HepG2 (cell line): ENCODE measurements around the gene TRNT1. TPM values are rescaled to one million over a fixed set of nuclear protein-coding genes. Genes with fewer than 3 reads are reported as not detected.

Experiments
- ATAC-seq: fragments of 200-7000 bp; cut with Tn5 transposase; 3 replicates; pipeline ENCODE4 v1.9.1; 2020; ENCODE audit warnings: mild to moderate bottlenecking, moderate library complexity
- BruUV-seq: library from RNA; stranded (reverse); fragments of 400-500 nt; replicated peaks from 2 replicates; lab custom pipeline; 2021; lab: Mats Ljungman, UMichigan
- CTCF ChIA-PET: fragments of 300-600 bp; formaldehyde crosslinking; extraction: SDS; loops from one replicate; lab custom pipeline; 2021; ENCODE audit warnings: low total read pairs, inconsistent platforms, low intra/inter-chr PET ratio; lab: Yijun Ruan, JAX
- POLR2A ChIA-PET: fragments of 350-600 bp; sonication (Branson Sonifier 250); formaldehyde crosslinking; loops from one replicate; lab custom pipeline; 2020; ENCODE audit warnings: antibody characterized with exemption, inconsistent platforms; lab: Yijun Ruan, JAX
- DNase-seq: peaks from one replicate; pipeline ENCODE4 v3.0.0-alpha.2; 2015; ENCODE audit warnings: low spot score
- FAIRE-seq: peaks from 3 replicates; lab custom pipeline; 2011; peaks lifted over from hg19 to GRCh38; lab: Jason Lieb, UNC
- H2AFZ ChIP-seq: one replicate; pipeline ENCODE4 v1.6.1; 2011; ENCODE audit warnings: low read length, inconsistent platforms
- H3K27ac ChIP-seq: fragments of 300-600 bp; 3 replicates; pipeline ENCODE4 v1.8.0; 2011; ENCODE audit warnings: mixed run types, mild to moderate bottlenecking, mixed read lengths, low read length, inconsistent platforms; ENCODE audit not compliant: insufficient read depth; ENCODE audit errors: extremely low read length
- H3K27me3 ChIP-seq, 2 experiments: fragments of 200-600 bp in 1 of 2; 2 replicates in 1 of 2; 3 replicates in 1 of 2; pipeline versions ENCODE4 v1.6.0 to v1.8.0; 2011; ENCODE audit warnings: low read length in 2 of 2, mild to moderate bottlenecking in 2 of 2, moderate library complexity in 2 of 2, inconsistent platforms in 1 of 2; ENCODE audit not compliant: insufficient read depth in 2 of 2, control insufficient read depth in 1 of 2
- H3K36me3 ChIP-seq, 2 experiments: fragments of 200-600 bp in 1 of 2; replicated peaks in 1 of 2; 2 replicates in 1 of 2; 3 replicates in 1 of 2; pipeline versions ENCODE4 v1.5.1 to v1.8.0; 2011; ENCODE audit warnings: low read length in 2 of 2, inconsistent platforms in 1 of 2; ENCODE audit not compliant: insufficient read depth in 2 of 2, control insufficient read depth in 1 of 2
- H3K4me1 ChIP-seq: 2 replicates; pipeline ENCODE4 v1.5.1; 2012; ENCODE audit warnings: low read length, inconsistent platforms; ENCODE audit not compliant: insufficient read depth
- H3K4me2 ChIP-seq: 2 replicates; pipeline ENCODE4 v1.6.0; 2011; ENCODE audit warnings: low read depth, low read length, inconsistent platforms
- H3K4me3 ChIP-seq, 3 experiments: fragments of 200-600 bp in 1 of 3; sonication (generic), shearing (Covaris generic) in 1 of 3; replicated peaks in 1 of 3; 2 replicates each; pipeline ENCODE4 v1.5.1; 2011 to 2016; ENCODE audit warnings: low read length in 3 of 3, inconsistent platforms in 2 of 3, low read depth in 2 of 3, mild to moderate bottlenecking in 2 of 3, control low read depth in 1 of 3, mixed read lengths in 1 of 3; ENCODE audit not compliant: insufficient read depth in 1 of 3
- H3K79me2 ChIP-seq: one replicate; pipeline ENCODE4 v1.6.1; 2011; ENCODE audit warnings: low read length, inconsistent platforms; ENCODE audit not compliant: insufficient read depth
- H3K9ac ChIP-seq: 2 replicates; pipeline ENCODE4 v1.6.0; 2011; ENCODE audit warnings: mild to moderate bottlenecking, low read depth, low read length, inconsistent platforms; ENCODE audit not compliant: insufficient read depth
- H3K9me3 ChIP-seq: 2 replicates; pipeline ENCODE4 v1.5.1; 2012; ENCODE audit warnings: mild to moderate bottlenecking, low read length
- H4K20me1 ChIP-seq: 2 replicates; pipeline ENCODE4 v1.6.0; 2011; ENCODE audit warnings: inconsistent platforms, mild to moderate bottlenecking, low read length, moderate library complexity; ENCODE audit not compliant: insufficient read depth
- ARNT2 ChIP-seq: sonication (generic); formaldehyde crosslinking; IDR thresholded peaks from 2 replicates; pipeline ENCODE4 v1.8.0; 2022; ENCODE audit warnings: mild to moderate bottlenecking, low read depth, missing genetic modification reagents, moderate library complexity
- CENPT ChIP-seq: sonication (generic); formaldehyde crosslinking; IDR thresholded peaks from 2 replicates; pipeline ENCODE4 v1.8.0; 2022; ENCODE audit warnings: low read depth, mild to moderate bottlenecking, moderate library complexity, missing genetic modification reagents
- GTF2F1 ChIP-seq: fragments of 150-350 bp; IDR thresholded peaks from 2 replicates; pipeline ENCODE4 v1.6.1; 2014; ENCODE audit warnings: low read length
- HNF1A ChIP-seq, 2 experiments: sonication (generic) in 1 of 2; formaldehyde crosslinking in 1 of 2; IDR thresholded peaks; 2 replicates each; pipeline versions ENCODE4 v1.4.0 to v1.6.1; 2016 to 2020; ENCODE audit warnings: borderline replicate concordance in 1 of 2, low read depth in 1 of 2, mild to moderate bottlenecking in 1 of 2, missing genetic modification reagents in 1 of 2
- HOXA9 ChIP-seq: sonication (generic); formaldehyde crosslinking; IDR thresholded peaks from 2 replicates; pipeline ENCODE4 v1.8.1; 2022; ENCODE audit warnings: missing genetic modification reagents, mild to moderate bottlenecking, moderate library complexity, borderline replicate concordance
- MAFG ChIP-seq: sonication (generic); formaldehyde crosslinking; IDR thresholded peaks from 2 replicates; pipeline ENCODE4 v1.5.1; 2020; ENCODE audit warnings: mild to moderate bottlenecking, missing genetic modification reagents
- STAG1 ChIP-seq: sonication (generic); formaldehyde crosslinking; IDR thresholded peaks from 2 replicates; pipeline ENCODE4 v1.4.0; 2020; ENCODE audit warnings: missing genetic modification reagents
- ZNF296 ChIP-seq: sonication (generic); formaldehyde crosslinking; conservative IDR thresholded peaks from 2 replicates; pipeline ENCODE4 v1.5.0; 2020; ENCODE audit warnings: mild to moderate bottlenecking, missing genetic modification reagents
- ZNF337 ChIP-seq: sonication (generic); formaldehyde crosslinking; IDR thresholded peaks from 2 replicates; pipeline ENCODE4 v1.5.1; 2020; ENCODE audit warnings: missing genetic modification reagents, low read depth, mild to moderate bottlenecking, borderline replicate concordance
- ZNF33A ChIP-seq: sonication (generic); formaldehyde crosslinking; IDR thresholded peaks from 2 replicates; pipeline ENCODE4 v1.5.1; 2020; ENCODE audit warnings: missing genetic modification reagents, mild to moderate bottlenecking, moderate library complexity, borderline replicate concordance
- ZNF484 ChIP-seq: sonication (generic); formaldehyde crosslinking; IDR thresholded peaks from 2 replicates; pipeline ENCODE4 v1.5.1; 2020; ENCODE audit warnings: mild to moderate bottlenecking, low read depth, missing genetic modification reagents, borderline replicate concordance
- ZNF660 ChIP-seq: sonication (generic); formaldehyde crosslinking; IDR thresholded peaks from 2 replicates; pipeline ENCODE4 v1.5.1; 2020; ENCODE audit warnings: mild to moderate bottlenecking, low read depth, missing genetic modification reagents, borderline replicate concordance
- ZNF850 ChIP-seq: sonication (generic); formaldehyde crosslinking; conservative IDR thresholded peaks from 2 replicates; pipeline ENCODE4 v1.9.0; 2021; ENCODE audit warnings: mild to moderate bottlenecking, missing genetic modification reagents
- WGBS: methylation state at CpG from one replicate; pipeline ENCODE4 v1.1.6; 2017; ENCODE audit warnings: low lambda C conversion rate; 5-methylcytosine and 5-hydroxymethylcytosine counted together
- in situ Hi-C: cut with HindIII; loops from 2 replicates; pipeline ENCODE4 v1.10.0; 2017; ENCODE audit warnings: low pct_unique_long_range_greater_than_20kb; ENCODE audit not compliant: extremely low pct_ligation_motif_present
- intact Hi-C: fragments of 100-400 bp; cut with micrococcal nuclease; formaldehyde crosslinking; loops from one replicate; pipeline ENCODE4 v1.10.0; 2022; ENCODE audit not compliant: unreplicated experiment
- polyA plus RNA-seq, 8 experiments: library from polyadenylated mRNA; depleted of rRNA in 3 of 8; stranded (reverse) in 7 of 8; unstranded in 1 of 8; fragments of >200 nt; fragmentation: Illumina TruSeq in 4 of 8; extraction: Trizol in 4 of 8; gene quantifications; 2 replicates each; pipeline versions ENCODE4 v1.2.1 to v1.2.3, GENCODE V29; 2011 to 2016; ENCODE audit warnings: low read depth in 4 of 8, missing spikeins in 1 of 8, mixed read lengths in 1 of 8; ENCODE audit not compliant: insufficient read depth in 1 of 8
- total RNA-seq, 5 experiments: library from RNA; depleted of rRNA; stranded (reverse); fragments of >200 nt; fragmentation: Illumina TruSeq; extraction: Trizol; gene quantifications; 2 replicates each; pipeline ENCODE4 v1.2.3, GENCODE V29; 2016; ENCODE audit warnings: low read depth in 1 of 5
- TF ChIP-seq, protein P1 (sequence below): sonication (generic); formaldehyde crosslinking; IDR thresholded peaks from 2 replicates; pipeline ENCODE4 v1.4.0; 2020; ENCODE audit warnings: missing genetic modification reagents
- TF ChIP-seq, protein P2 (sequence below): sonication (generic); formaldehyde crosslinking; IDR thresholded peaks from 2 replicates; pipeline ENCODE4 v1.5.0; 2020; ENCODE audit warnings: mild to moderate bottlenecking, missing genetic modification reagents, moderate library complexity
- TF ChIP-seq, protein P3 (sequence below): sonication (generic); formaldehyde crosslinking; IDR thresholded peaks from 2 replicates; pipeline ENCODE4 v1.9.0; 2021; ENCODE audit warnings: missing genetic modification reagents, borderline replicate concordance

TRNT1 gene
- total and polyA plus RNA-seq, 2 of the 13 experiments (the other 11 are each of a cell fraction or from before 2014, with no cell fraction given): 9.4 to 27.7 TPM

DNA sequence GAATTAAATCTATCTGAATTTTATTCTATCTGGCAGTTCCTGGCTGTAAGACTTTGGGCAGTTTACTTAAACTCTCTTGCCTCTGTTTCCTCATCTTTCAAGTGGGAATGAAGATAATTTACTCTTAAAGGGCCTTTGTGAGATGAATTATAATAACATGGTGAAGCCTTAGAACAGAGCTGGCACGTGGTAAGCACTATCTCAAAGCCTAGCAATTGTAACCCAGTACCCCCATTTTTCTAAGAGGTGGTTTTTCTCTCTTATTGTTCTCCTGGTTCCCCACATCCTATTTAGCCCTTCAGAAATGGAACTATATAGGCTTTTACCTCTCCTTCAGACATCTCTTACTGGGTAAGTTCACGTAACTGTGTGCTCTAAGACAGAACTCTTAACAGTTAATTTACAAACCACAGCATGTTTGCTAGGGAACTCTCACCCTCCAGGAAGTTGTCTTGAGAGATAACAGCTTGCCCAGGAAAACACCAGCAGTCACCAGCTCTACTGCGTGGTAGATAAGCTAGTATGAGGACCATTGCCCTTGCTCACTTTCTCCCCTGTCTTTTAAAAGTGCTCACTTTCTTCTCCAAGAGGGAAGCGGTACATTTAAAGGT, 65.0 kb downstream of the TRNT1 start:
- no peaks in the 10 kb centered on the region for H3K36me3 ChIP-seq
- intact Hi-C loops (no loop called here), in situ Hi-C loops (no loop called here)
- H3K79me2 ChIP-seq: no peaks in the 10 kb centered on the region
- no peak overlapping the region for H3K4me3 ChIP-seq
- no peak overlapping the region for H3K4me2 ChIP-seq
- H3K9me3 ChIP-seq: no peaks in the 10 kb centered on the region
- no peak for FAIRE-seq
- 2% methylated on average over 4 of the region's 4 CpGs for WGBS
- no peak overlapping the region for H2AFZ ChIP-seq
- no peak for ATAC-seq
- no TSS peak for BruUV-seq
- ChIA-PET POLR2A (no interaction called here), CTCF (no interaction called here)
- H3K4me1 ChIP-seq: no peaks in the 10 kb centered on the region
- H3K9ac ChIP-seq: no peak overlapping the region
- no peak for TF ChIP-seq ZNF484 (CRISPR knock-in tag)
- no peak for TF ChIP-seq ARNT2
- TF ChIP-seq GTF2F1: no peak
- TF ChIP-seq, protein P1, sequence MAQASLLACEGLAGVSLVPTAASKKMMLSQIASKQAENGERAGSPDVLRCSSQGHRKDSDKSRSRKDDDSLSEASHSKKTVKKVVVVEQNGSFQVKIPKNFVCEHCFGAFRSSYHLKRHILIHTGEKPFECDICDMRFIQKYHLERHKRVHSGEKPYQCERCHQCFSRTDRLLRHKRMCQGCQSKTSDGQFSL (CRISPR knock-in tag): no peak
- TF ChIP-seq, protein P2, sequence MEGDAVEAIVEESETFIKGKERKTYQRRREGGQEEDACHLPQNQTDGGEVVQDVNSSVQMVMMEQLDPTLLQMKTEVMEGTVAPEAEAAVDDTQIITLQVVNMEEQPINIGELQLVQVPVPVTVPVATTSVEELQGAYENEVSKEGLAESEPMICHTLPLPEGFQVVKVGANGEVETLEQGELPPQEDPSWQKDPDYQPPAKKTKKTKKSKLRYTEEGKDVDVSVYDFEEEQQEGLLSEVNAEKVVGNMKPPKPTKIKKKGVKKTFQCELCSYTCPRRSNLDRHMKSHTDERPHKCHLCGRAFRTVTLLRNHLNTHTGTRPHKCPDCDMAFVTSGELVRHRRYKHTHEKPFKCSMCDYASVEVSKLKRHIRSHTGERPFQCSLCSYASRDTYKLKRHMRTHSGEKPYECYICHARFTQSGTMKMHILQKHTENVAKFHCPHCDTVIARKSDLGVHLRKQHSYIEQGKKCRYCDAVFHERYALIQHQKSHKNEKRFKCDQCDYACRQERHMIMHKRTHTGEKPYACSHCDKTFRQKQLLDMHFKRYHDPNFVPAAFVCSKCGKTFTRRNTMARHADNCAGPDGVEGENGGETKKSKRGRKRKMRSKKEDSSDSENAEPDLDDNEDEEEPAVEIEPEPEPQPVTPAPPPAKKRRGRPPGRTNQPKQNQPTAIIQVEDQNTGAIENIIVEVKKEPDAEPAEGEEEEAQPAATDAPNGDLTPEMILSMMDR (CRISPR knock-in tag): no peak
- no peak for TF ChIP-seq ZNF850 (CRISPR knock-in tag)
- no peak for TF ChIP-seq ZNF337 (CRISPR knock-in tag)
- TF ChIP-seq ZNF33A (CRISPR knock-in tag): no peak
- TF ChIP-seq HOXA9 (CRISPR knock-in tag): no peak
- TF ChIP-seq ZNF660 (CRISPR knock-in tag): no peak
- no peak for TF ChIP-seq MAFG (CRISPR knock-in tag)
- no peak for TF ChIP-seq STAG1 (CRISPR knock-in tag)
- TF ChIP-seq, protein P3, sequence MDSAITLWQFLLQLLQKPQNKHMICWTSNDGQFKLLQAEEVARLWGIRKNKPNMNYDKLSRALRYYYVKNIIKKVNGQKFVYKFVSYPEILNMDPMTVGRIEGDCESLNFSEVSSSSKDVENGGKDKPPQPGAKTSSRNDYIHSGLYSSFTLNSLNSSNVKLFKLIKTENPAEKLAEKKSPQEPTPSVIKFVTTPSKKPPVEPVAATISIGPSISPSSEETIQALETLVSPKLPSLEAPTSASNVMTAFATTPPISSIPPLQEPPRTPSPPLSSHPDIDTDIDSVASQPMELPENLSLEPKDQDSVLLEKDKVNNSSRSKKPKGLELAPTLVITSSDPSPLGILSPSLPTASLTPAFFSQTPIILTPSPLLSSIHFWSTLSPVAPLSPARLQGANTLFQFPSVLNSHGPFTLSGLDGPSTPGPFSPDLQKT: no peak
- TF ChIP-seq HNF1A (IDR thresholded peaks at IDR 0.05; ENCODE audit: low read depth): no peak
- TF ChIP-seq HNF1A (CRISPR knock-in tag; IDR thresholded peaks at IDR 0.05; ENCODE audit: borderline replicate concordance): no peak
- TF ChIP-seq CENPT (CRISPR knock-in tag): no peak
- TF ChIP-seq ZNF296: no peak
- H3K27ac ChIP-seq: no peak overlapping the region
- no peaks in the 10 kb centered on the region; a peak in 1 of 5 replicates for H3K27me3 ChIP-seq
- DNase-seq: no peak
- H4K20me1 ChIP-seq: no peaks in the 10 kb centered on the region
